Large intestine (tissue), 12 donors: ENCODE data around the gene FBXW10. TPM values are rescaled to one million over a fixed set of nuclear protein-coding genes. Genes with fewer than 3 reads are reported as not detected.
"Not testable (repeated sequence)": the region's sequence is repeated elsewhere in the genome, so short reads cannot be mapped to it uniquely, and the experiment has no call there.

Experiments used
- DNase-seq, 2 donors: peaks; one replicate each; pipeline versions ENCODE4 v3.0.0 to v3.0.0-alpha.2; 2013
- H3K27ac ChIP-seq: one replicate; pipeline ENCODE4 v1.5.1; 2013; ENCODE audit warnings: low read length
- H3K27me3 ChIP-seq: 2 replicates; pipeline ENCODE4 v1.6.1; 2013; ENCODE audit warnings: low read length; ENCODE audit not compliant: control insufficient read depth, insufficient read depth
- H3K36me3 ChIP-seq: 2 replicates; pipeline ENCODE4 v1.6.1; 2013; ENCODE audit warnings: low read length; ENCODE audit not compliant: control insufficient read depth, insufficient read depth
- H3K4me1 ChIP-seq: one replicate; pipeline ENCODE4 v1.6.1; 2013; ENCODE audit warnings: low read length; ENCODE audit not compliant: control insufficient read depth, insufficient read depth
- H3K4me3 ChIP-seq: one replicate; pipeline ENCODE4 v1.5.1; 2013; ENCODE audit warnings: low read length
- H3K9me3 ChIP-seq: one replicate; pipeline ENCODE4 v1.6.1; 2013; ENCODE audit warnings: mild to moderate bottlenecking, low read depth, low read length, moderate library complexity; ENCODE audit not compliant: control insufficient read depth
- WGBS: methylation state at CpG from one replicate; pipeline ENCODE4 v1.1.5; 2013; ENCODE audit warnings: low lambda C conversion rate; ENCODE audit not compliant: insufficient coverage; 5-methylcytosine and 5-hydroxymethylcytosine counted together
- long read RNA-seq, 11 donors: transcript quantifications; one replicate each; lab custom pipeline, GENCODE V29; 2026
- polyA plus RNA-seq: library from polyadenylated mRNA; unstranded; fragments of 120-200 nt; gene quantifications from one replicate; pipeline ENCODE4 v1.2.1, GENCODE V29; 2013

Gene FBXW10
- polyA plus RNA-seq: 1.1 TPM
- long read RNA-seq, donor 1: 0 reads
- long read RNA-seq, donor 2: 0 reads
- long read RNA-seq, donor 3: 0 reads
- long read RNA-seq, donor 4: 0 reads
- long read RNA-seq, donor 5: 0 reads
- long read RNA-seq, donor 6: 0 reads
- long read RNA-seq, donor 7: 0 reads
- long read RNA-seq, donor 8: 0 reads
- long read RNA-seq, donor 9: 0 reads
- long read RNA-seq, donor 10: 0 reads
- long read RNA-seq, donor 11: 0 reads

- H3K4me1 ChIP-seq: peaks cover 22% of the 10 kb centered on the region
- DNase-seq, H3K36me3 ChIP-seq, H3K9me3 ChIP-seq, H3K27me3 ChIP-seq, H3K4me3 ChIP-seq: not testable (repeated sequence)
- no CpG with 5 or more reads among the region's 10 CpGs for WGBS
- H3K27ac ChIP-seq: peak within 1 kb of the TSS; percentile 64
Observed at GRCh38 chr17:18743699-18744421, at the start of gene FBXW10. FBXW10 (plus strand) TSS chr17:18744054; CDS start chr17:18744245, 191 bp downstream.

- WGBS: no CpG with 5 or more reads among the region's 2 CpGs
- not testable (repeated sequence) for H3K4me1 ChIP-seq, H3K4me3 ChIP-seq, DNase-seq, H3K27ac ChIP-seq, H3K27me3 ChIP-seq, H3K36me3 ChIP-seq, H3K9me3 ChIP-seq
Observed at GRCh38 chr17:18695143-18695542, 48.7 kb upstream of the FBXW10 start.

- not testable (repeated sequence) for H3K27ac ChIP-seq
- WGBS: 100% methylated on average over 1 of the region's 8 CpGs
Observed at GRCh38 chr17:18698473-18699103, 45.3 kb upstream of the FBXW10 start.

GRCh38 chr17:18705955-18706354 is 37.9 kb upstream of the FBXW10 start:
- not testable (repeated sequence) for H3K4me3 ChIP-seq, H3K36me3 ChIP-seq, H3K27me3 ChIP-seq, H3K4me1 ChIP-seq, DNase-seq, H3K27ac ChIP-seq, H3K9me3 ChIP-seq
- no CpG with 5 or more reads among the region's 3 CpGs for WGBS

More at GRCh38 chr17:18698473-18699103, 45.3 kb upstream of the FBXW10 start:
- not testable (repeated sequence) for H3K36me3 ChIP-seq, H3K27me3 ChIP-seq, H3K4me1 ChIP-seq, H3K9me3 ChIP-seq
- DNase-seq: peak in 1 of 2 donors; percentile 21
- peak overlapping the region; percentile 69 for H3K4me3 ChIP-seq

- not testable (repeated sequence) for H3K4me3 ChIP-seq, H3K27ac ChIP-seq, H3K27me3 ChIP-seq, H3K36me3 ChIP-seq, H3K4me1 ChIP-seq, H3K9me3 ChIP-seq, DNase-seq
- 93% methylated on average over 3 of the region's 3 CpGs for WGBS
Observed at GRCh38 chr17:18708215-18708614, 35.6 kb upstream of the FBXW10 start.

- DNase-seq: peak; percentile 29 to 42
- not testable (repeated sequence) for H3K27me3 ChIP-seq, H3K36me3 ChIP-seq, H3K4me3 ChIP-seq, H3K9me3 ChIP-seq, H3K4me1 ChIP-seq, H3K27ac ChIP-seq
- WGBS: no CpG with 5 or more reads among the region's 7 CpGs
Observed at GRCh38 chr17:18712354-18712999, 31.4 kb upstream of the FBXW10 start.

- DNase-seq: peak; percentile 72 to 92
- not testable (repeated sequence) for H3K4me3 ChIP-seq, H3K9me3 ChIP-seq, H3K27me3 ChIP-seq, H3K36me3 ChIP-seq
- peaks cover 19% of the 10 kb centered on the region for H3K4me1 ChIP-seq
- WGBS: no CpG with 5 or more reads among the region's 9 CpGs
- H3K27ac ChIP-seq: peak overlapping the region; percentile 74
Observed at GRCh38 chr17:18718643-18719427, 25.0 kb upstream of the FBXW10 start.

- not testable (repeated sequence) for H3K4me3 ChIP-seq, H3K27me3 ChIP-seq, H3K9me3 ChIP-seq, H3K36me3 ChIP-seq
- Histone ChIP-seq H3K27ac (peak overlapping the region; percentile 74), H3K4me1 (peaks cover 25% of the 10 kb centered on the region)
- DNase-seq: peak; percentile 15 to 68
- no CpG with 5 or more reads among the region's 12 CpGs for WGBS
Observed at GRCh38 chr17:18719428-18720110, 24.3 kb upstream of the FBXW10 start.

- peaks cover 26% of the 10 kb centered on the region for H3K4me1 ChIP-seq
- H3K4me3 ChIP-seq, H3K27ac ChIP-seq, H3K27me3 ChIP-seq, H3K36me3 ChIP-seq, H3K9me3 ChIP-seq, DNase-seq: not testable (repeated sequence)
- no CpG with 5 or more reads among the region's 12 CpGs for WGBS
Observed at GRCh38 chr17:18721775-18722547, 21.9 kb upstream of the FBXW10 start.
